Heart right ventricle (tissue), 16 donors: ENCODE data around the gene DNAH1. TPM values are rescaled to one million over a fixed set of nuclear protein-coding genes. Genes with fewer than 3 reads are reported as not detected.

Experiments
- ATAC-seq, 8 donors: fragments of 200-7000 bp; cut with Tn5 transposase; one replicate each; pipeline ENCODE4 v1.9.1; 2020; ENCODE audit warnings: mild to moderate bottlenecking in 8 of 8, moderate library complexity in 8 of 8, moderate number of reproducible peaks in 1 of 8
- DNase-seq, 2 donors: peaks; one replicate each; pipeline ENCODE4 v3.0.0-alpha.2; 2020
- H3K27ac ChIP-seq, 10 donors: fragments of 200-600 bp; sonication (generic) in 2 of 10; one replicate each; pipeline versions ENCODE4 v1.5.0 to v1.8.0; 2020 to 2022; ENCODE audit warnings: mild to moderate bottlenecking in 3 of 10
- H3K27me3 ChIP-seq, 7 donors: fragments of 200-600 bp; one replicate each; pipeline ENCODE4 v1.8.0; 2021 to 2022; ENCODE audit warnings: mild to moderate bottlenecking in 2 of 7
- H3K36me3 ChIP-seq, 9 donors: fragments of 200-600 bp; sonication (generic) in 1 of 9; one replicate each; pipeline versions ENCODE4 v1.5.0 to v1.8.0; 2020 to 2022; ENCODE audit warnings: mild to moderate bottlenecking in 2 of 9
- H3K4me1 ChIP-seq, 9 donors: fragments of 200-600 bp; sonication (generic) in 1 of 9; one replicate each; pipeline versions ENCODE4 v1.5.0 to v1.8.0; 2020 to 2022; ENCODE audit warnings: mild to moderate bottlenecking in 4 of 9
- H3K4me3 ChIP-seq, 10 donors: fragments of 200-600 bp; sonication (generic) in 2 of 10; one replicate each; pipeline versions ENCODE4 v1.5.0 to v1.8.0; 2020 to 2022; ENCODE audit warnings: mild to moderate bottlenecking in 7 of 10, moderate library complexity in 2 of 10
- H3K9me3 ChIP-seq, 11 donors: fragments of 200-600 bp in 10 of 11; sonication (generic) in 2 of 11; one replicate each; pipeline versions ENCODE4 v1.5.0 to v1.8.0; 2013 to 2022; ENCODE audit warnings: mild to moderate bottlenecking in 2 of 11, control low read depth in 1 of 11, moderate library complexity in 1 of 11
- CTCF ChIP-seq, 9 donors: fragments of 200-600 bp; sonication (generic) in 2 of 9; IDR thresholded peaks; one replicate each; pipeline versions ENCODE4 v1.5.0 to v1.8.0; 2021 to 2022; ENCODE audit warnings: antibody characterized with exemption in 9 of 9, mild to moderate bottlenecking in 5 of 9, moderate library complexity in 1 of 9
- WGBS, 2 donors: extraction: QIAGEN DNeasy Blood & Tissue Kit; methylation state at CpG; one replicate each; pipeline ENCODE4 v1.1.7; 2013; ENCODE audit warnings: inconsistent platforms in 1 of 2; 5-methylcytosine and 5-hydroxymethylcytosine counted together
- intact Hi-C, 10 donors: fragments of 100-400 bp; cut with DNase I; formaldehyde crosslinking; loops; one replicate each; pipeline versions ENCODE4 v1.11.1 to v1.14.2; 2022
- polyA plus RNA-seq, 2 donors: library from polyadenylated mRNA; stranded (reverse); fragments of 200-250 nt; gene quantifications; one replicate each; pipeline ENCODE4 v1.2.3, GENCODE V29; 2013
- total RNA-seq, 10 donors: library from RNA; stranded (reverse); fragmentation: NEBNext Ultra II Directional in 3 of 10; extraction: Animal tissue kit (Norgen Biotek cat#: 25700) in 3 of 10; gene quantifications; one replicate each; pipeline versions ENCODE4 v1.2.1 to v1.2.4, GENCODE V29; 2021 to 2023
- donor health status: Arrhythmogenic right ventricular cardiomyopathy.
- donor health status: ischemic (EF 13 %, LVEDD 7.1; RV severe dilation, severe dysfunction).
- donor health status: healthy with polysubstance abuse.
- donor health status: DM: no; HTN: yes; CAD: no.
- donor health status: DM: no; HTN: no; CAD: no.
- donor health status: ischemic (EF 25% LVEDD 6.9; RV normal size, moderate dysfunction).
- donor health status: ischemic (EF 25% LVEDD 5.7; RV mildly dilated, moderate dysfunction).
- donor health status: healthy.
- donor health status: DM: yes; HTN: yes; CAD: no.
- donor health status: Ischemic cardiomyopathy.
- donor health status: ischemic (EF 35%, LVEDD 5.7; RV mildly dilated, moderate dysfunction).
- donor health status: nonischemic (EF 11% LVEDD 7.7; RV severe dilation, severe dysfunction).
- donor health status: DM: yes; HTN: yes; CAD: no.
- donor health status: PGD.
- donor health status: ischemic (EF 29% LVEDD 5.4; RV normal size, mild dysfunction).
- donor health status: nonischemic (EF 23%, LVEDD 6.1; RV moderate dilation, normal function).

Gene DNAH1
- total and polyA plus RNA-seq, 12 donors: 0.99 to 6.4 (median 2.8) TPM

- no peak for ATAC-seq
- Histone ChIP-seq H3K4me1 (no peaks in the 10 kb centered on the region), H3K27me3 (no peaks in the 10 kb centered on the region), H3K36me3 (peaks cover 0 to 73% (median 13%) of the 10 kb centered on the region in 9 donors), H3K27ac (no peak overlapping the region), H3K4me3 (no peak overlapping the region), H3K9me3 (no peaks in the 10 kb centered on the region)
- DNase-seq: no peak
- intact Hi-C loops: no loop called here
- TF ChIP-seq CTCF (IDR thresholded peaks at IDR 0.05): no peak
- 96 to 97% methylated on average over 12 of the region's 12 CpGs for WGBS, 2 donors
Measured at GRCh38 chr3:52391096-52391495, 75.0 kb downstream of the DNAH1 start.

GRCh38 chr3:52392216-52392930 is 76.3 kb downstream of the DNAH1 start:
- no peaks in the 10 kb centered on the region for H3K27me3 ChIP-seq
- H3K27ac ChIP-seq: no peak overlapping the region
- H3K4me1 ChIP-seq: no peaks in the 10 kb centered on the region
- intact Hi-C loops: no loop called here
- DNase-seq (no peak), ATAC-seq (no peak)
- no peak for TF ChIP-seq CTCF (IDR thresholded peaks at IDR 0.05)
- H3K9me3 ChIP-seq: no peaks in the 10 kb centered on the region
- 95 to 97% methylated on average over 16 of the region's 16 CpGs for WGBS, 2 donors
- peaks cover 0 to 66% (median 13%) of the 10 kb centered on the region in 9 donors for H3K36me3 ChIP-seq
- H3K4me3 ChIP-seq: no peak overlapping the region

- WGBS, 2 donors: 90 to 93% methylated on average over 18 of the region's 18 CpGs
- Histone ChIP-seq H3K4me1 (no peaks in the 10 kb centered on the region), H3K36me3 (peaks cover 0 to 73% (median 13%) of the 10 kb centered on the region in 9 donors), H3K4me3 (no peak overlapping the region), H3K9me3 (no peaks in the 10 kb centered on the region), H3K27ac (no peak overlapping the region), H3K27me3 (no peaks in the 10 kb centered on the region)
- intact Hi-C loops: no loop called here
- TF ChIP-seq CTCF (IDR thresholded peaks at IDR 0.05): no peak
- DNase-seq: no peak
- no peak for ATAC-seq
Measured at GRCh38 chr3:52393131-52393807, 77.2 kb downstream of the DNAH1 start.

GRCh38 chr3:52393959-52394670 is 78.0 kb downstream of the DNAH1 start:
- Histone ChIP-seq H3K9me3 (no peaks in the 10 kb centered on the region), H3K27me3 (no peaks in the 10 kb centered on the region), H3K36me3 (peaks cover 0 to 69% (median 19%) of the 10 kb centered on the region in 9 donors), H3K27ac (no peak overlapping the region), H3K4me3 (no peak overlapping the region), H3K4me1 (peaks cover 0 to 1% (median 0%) of the 10 kb centered on the region in 9 donors)
- no peak for DNase-seq
- 93 to 94% methylated on average over 18 of the region's 18 CpGs for WGBS, 2 donors
- intact Hi-C loops: no loop called here
- no peak for TF ChIP-seq CTCF (IDR thresholded peaks at IDR 0.05)
- ATAC-seq: no peak
